T-cell (primary cell): ENCODE results near the gene REV1. TPM values are rescaled to one million over a fixed set of nuclear protein-coding genes. Genes with fewer than 3 reads are reported as not detected.
A peak's percentile ranks its signal among the peaks of the same experiment; 100 is the strongest.
"Not testable (repeated sequence)": the region's sequence is repeated elsewhere in the genome, so short reads cannot be mapped to it uniquely, and the experiment has no call there.

Experiments
- ATAC-seq, 4 experiments: fragments of 200-7000 bp in 3 of 4; fragments of 150-1000 bp in 1 of 4; cut with Tn5 transposase; replicated peaks in 1 of 4; 1 replicate in 3 of 4; 2 replicates in 1 of 4; pipeline ENCODE4 v1.10.0; 2021; ENCODE audit warnings: moderate library complexity in 3 of 4, mild to moderate bottlenecking in 2 of 4, moderate number of reproducible peaks in 1 of 4
- CTCF ChIA-PET, 2 donors: fragments of 300-600 bp; sonication (Branson Sonifier 250); formaldehyde crosslinking; loops; one replicate each; lab custom pipeline; 2022; ENCODE audit warnings: antibody characterized with exemption in 2 of 2; lab: Charles Lee
- POLR2A ChIA-PET, 2 donors: fragments of 300-600 bp; sonication (Branson Sonifier 250); formaldehyde crosslinking; loops; one replicate each; lab custom pipeline; 2022; ENCODE audit warnings: antibody characterized with exemption in 2 of 2; lab: Charles Lee
- DNase-seq, 35 experiments: peaks; one replicate each; pipeline versions ENCODE4 v3.0.0 to v3.0.0-alpha.2; 2013 to 2023
- H3K27ac ChIP-seq: one replicate; pipeline ENCODE4 v1.5.1; 2013; ENCODE audit warnings: low read length
- H3K27me3 ChIP-seq, 2 experiments: replicated peaks in 1 of 2; 1 replicate in 1 of 2; 2 replicates in 1 of 2; pipeline versions ENCODE4 v1.6.1 to v1.7.0; 2013; ENCODE audit warnings: low read length in 1 of 2, mixed read lengths in 1 of 2; ENCODE audit not compliant: control insufficient read depth in 2 of 2, insufficient read depth in 2 of 2; ENCODE audit errors: extremely low read depth in 1 of 2
- H3K36me3 ChIP-seq, 2 donors: 1 replicate in 1 of 2; 2 replicates in 1 of 2; pipeline versions ENCODE4 v1.6.1 to v1.7.0; 2013; ENCODE audit warnings: low read length in 1 of 2; ENCODE audit not compliant: control insufficient read depth in 2 of 2, insufficient read depth in 1 of 2; ENCODE audit errors: extremely low read depth in 1 of 2
- H3K4me1 ChIP-seq, 2 experiments: 1 replicate in 1 of 2; 2 replicates in 1 of 2; pipeline versions ENCODE4 v1.6.1 to v1.7.0; 2013; ENCODE audit warnings: low read length in 2 of 2, mixed read lengths in 1 of 2; ENCODE audit not compliant: insufficient read depth in 2 of 2, control insufficient read depth in 1 of 2; ENCODE audit errors: extremely low read depth in 1 of 2
- H3K4me3 ChIP-seq, 2 donors: 1 replicate in 1 of 2; 2 replicates in 1 of 2; pipeline versions ENCODE4 v1.5.1 to v1.7.0; 2013; ENCODE audit warnings: mild to moderate bottlenecking in 2 of 2, low read length in 1 of 2, moderate library complexity in 1 of 2; ENCODE audit not compliant: control insufficient read depth in 1 of 2; ENCODE audit errors: extremely low read depth in 1 of 2
- H3K9me3 ChIP-seq: 2 replicates; pipeline ENCODE4 v1.7.0; 2013
- H3K27ac Mint-ChIP-seq, 2 donors: one replicate each; pipeline ENCODE4 v1.8.0; 2020 to 2021; ENCODE audit warnings: mild to moderate bottlenecking in 2 of 2, mixed read lengths in 2 of 2
- H3K27me3 Mint-ChIP-seq, 2 donors: one replicate each; pipeline ENCODE4 v1.8.0; 2021 to 2022; ENCODE audit warnings: mixed read lengths in 2 of 2
- H3K36me3 Mint-ChIP-seq: one replicate; pipeline ENCODE4 v1.8.0; 2021; ENCODE audit warnings: mixed read lengths
- H3K4me1 Mint-ChIP-seq, 3 donors: one replicate each; pipeline ENCODE4 v1.8.0; 2020 to 2022; ENCODE audit warnings: mixed read lengths in 3 of 3, mild to moderate bottlenecking in 1 of 3
- H3K4me3 Mint-ChIP-seq, 3 donors: one replicate each; pipeline ENCODE4 v1.8.0; 2020 to 2022; ENCODE audit warnings: mild to moderate bottlenecking in 3 of 3, mixed read lengths in 3 of 3, moderate library complexity in 3 of 3
- H3K9me3 Mint-ChIP-seq, 3 donors: one replicate each; pipeline ENCODE4 v1.8.0; 2020 to 2022; ENCODE audit warnings: mixed read lengths in 3 of 3
- WGBS: methylation state at CpG from one replicate; pipeline ENCODE4 v1.1.5; 2013; ENCODE audit warnings: missing lambda C conversion rate; ENCODE audit not compliant: insufficient coverage; 5-methylcytosine and 5-hydroxymethylcytosine counted together
- total RNA-seq, 35 experiments: library from RNA in 6 of 35; stranded (reverse) in 6 of 35; fragments of 120-200 nt in 1 of 35; gene quantifications; one replicate each; pipeline versions ENCODE4 v1.2.1 to v1.2.4 and lab custom pipeline; 2013 to 2026

Gene REV1
- total RNA-seq, 5 donors from 2014 or later (not counting 1 experiment from before 2014, with no cell fraction given) = 48.0 to 59.9 (median 50.3) TPM

DNA sequence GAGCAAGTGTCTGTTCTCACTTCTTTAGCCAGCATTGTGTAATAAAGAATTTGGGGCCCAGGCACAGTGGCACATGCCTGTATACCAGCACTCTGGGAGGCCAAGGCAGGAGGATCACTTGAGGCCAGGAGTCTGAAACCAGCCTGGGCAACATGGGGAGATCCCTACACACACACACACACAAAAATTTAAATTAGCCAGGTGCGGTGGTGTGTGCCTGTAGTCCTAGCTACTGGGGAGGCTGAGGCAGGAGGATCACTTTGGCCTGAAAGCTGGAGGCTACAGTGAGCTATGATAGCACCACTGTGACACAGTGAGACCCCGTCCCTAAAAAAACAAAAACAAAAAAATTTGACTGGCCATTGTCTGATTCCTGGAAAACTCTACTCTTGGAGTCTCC, 8.3 kb downstream of the REV1 start:
- CTCF ChIA-PET = no interaction called here
- no peaks in the 10 kb centered on the region for H3K9me3 Mint-ChIP-seq
- DNase-seq (no peak), ATAC-seq (no peak)
- H3K4me1 Mint-ChIP-seq = peaks cover 78 to 86% (median 80%) of the 10 kb centered on the region in 3 donors
- H3K27me3 Mint-ChIP-seq = no peaks in the 10 kb centered on the region
- no peak overlapping the region for H3K27ac ChIP-seq
- H3K4me1 ChIP-seq = peaks cover 0 to 12% of the 10 kb centered on the region in 2 experiments
- no peaks in the 10 kb centered on the region for H3K9me3 ChIP-seq
- WGBS = 80% methylated on average over 1 of the region's 2 CpGs
- no peak overlapping the region for H3K4me3 ChIP-seq
- peak overlapping the region in 1 of 2 donors; percentile 11 for H3K27ac Mint-ChIP-seq
- peaks cover 16% of the 10 kb centered on the region for H3K36me3 Mint-ChIP-seq
- POLR2A ChIA-PET = no interaction called here
- no peaks in the 10 kb centered on the region for H3K27me3 ChIP-seq
- H3K36me3 ChIP-seq = peaks cover 0 to 2% of the 10 kb centered on the region in 2 donors
- H3K4me3 Mint-ChIP-seq = no peak overlapping the region

DNA sequence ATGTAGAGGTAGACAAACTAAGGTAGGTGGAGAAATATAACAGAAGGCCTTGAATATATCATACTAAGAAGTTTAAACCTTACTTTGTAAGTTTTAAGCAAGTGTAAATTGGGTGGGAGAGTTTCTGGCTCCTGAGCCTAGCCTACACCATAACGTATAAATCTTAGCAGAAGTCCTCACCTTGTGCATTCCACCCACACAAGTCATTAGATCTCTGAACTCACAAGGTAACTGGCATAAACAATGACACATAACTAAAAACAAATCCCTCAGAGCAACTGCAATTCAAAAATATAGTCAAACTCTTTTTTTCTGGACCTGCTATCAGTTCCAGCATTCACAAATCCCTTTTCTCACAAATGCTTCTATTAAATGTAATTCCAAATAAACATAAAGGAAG, 9.4 kb downstream of the REV1 start:
- H3K4me1 Mint-ChIP-seq = peaks cover 70 to 77% (median 74%) of the 10 kb centered on the region in 3 donors
- H3K4me3 Mint-ChIP-seq = no peak overlapping the region
- no CpG with 5 or more reads among the region's 1 CpG for WGBS
- H3K9me3 ChIP-seq = no peaks in the 10 kb centered on the region
- H3K9me3 Mint-ChIP-seq = no peaks in the 10 kb centered on the region
- ChIA-PET CTCF (no interaction called here), POLR2A (no interaction called here)
- peaks cover 17% of the 10 kb centered on the region for H3K36me3 Mint-ChIP-seq
- peaks cover 0 to 2% of the 10 kb centered on the region in 2 donors for H3K36me3 ChIP-seq
- no peak for ATAC-seq
- no peak for DNase-seq
- peaks cover 0 to 12% of the 10 kb centered on the region in 2 experiments for H3K4me1 ChIP-seq
- H3K27me3 Mint-ChIP-seq = no peaks in the 10 kb centered on the region
- no peaks in the 10 kb centered on the region for H3K27me3 ChIP-seq
- no peak overlapping the region for H3K27ac ChIP-seq
- H3K27ac Mint-ChIP-seq = peak overlapping the region in 1 of 2 donors; percentile 13
- no peak overlapping the region for H3K4me3 ChIP-seq

DNA sequence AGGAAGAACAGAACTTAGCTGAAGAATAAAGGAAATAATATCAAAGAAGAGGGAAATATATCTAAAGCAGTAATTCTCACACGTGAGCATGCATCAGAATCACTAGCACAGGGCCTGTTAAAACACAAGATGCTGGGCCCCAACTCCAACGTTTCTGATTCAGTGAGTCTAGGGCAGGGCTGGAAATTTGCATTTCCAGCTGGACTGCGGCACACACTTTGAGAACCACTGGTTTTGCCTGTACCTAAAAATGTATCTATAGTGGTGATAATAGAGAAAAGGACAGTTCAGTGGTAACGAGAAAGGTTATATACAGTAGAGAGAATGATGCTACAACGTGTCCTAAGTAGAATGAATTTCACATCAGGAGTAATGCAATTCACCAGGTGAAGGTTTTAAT, 11.2 kb downstream of the REV1 start:
- POLR2A ChIA-PET = no interaction called here
- H3K9me3 Mint-ChIP-seq = no peaks in the 10 kb centered on the region
- DNase-seq (no peak), ATAC-seq (no peak)
- Histone ChIP-seq H3K4me1 (peaks cover 0 to 15% of the 10 kb centered on the region in 2 experiments), H3K9me3 (no peaks in the 10 kb centered on the region), H3K27me3 (no peaks in the 10 kb centered on the region), H3K4me3 (no peak overlapping the region), H3K36me3 (peaks cover 0 to 2% of the 10 kb centered on the region in 2 donors), H3K27ac (no peak overlapping the region)
- no peaks in the 10 kb centered on the region for H3K27me3 Mint-ChIP-seq
- H3K27ac Mint-ChIP-seq = peak overlapping the region in 1 of 2 donors; percentile 50
- H3K4me3 Mint-ChIP-seq = no peak overlapping the region
- peaks cover 17% of the 10 kb centered on the region for H3K36me3 Mint-ChIP-seq
- CTCF ChIA-PET = no interaction called here
- 79% methylated on average over 3 of the region's 5 CpGs for WGBS
- H3K4me1 Mint-ChIP-seq = peaks cover 72 to 77% (median 74%) of the 10 kb centered on the region in 3 donors

DNA sequence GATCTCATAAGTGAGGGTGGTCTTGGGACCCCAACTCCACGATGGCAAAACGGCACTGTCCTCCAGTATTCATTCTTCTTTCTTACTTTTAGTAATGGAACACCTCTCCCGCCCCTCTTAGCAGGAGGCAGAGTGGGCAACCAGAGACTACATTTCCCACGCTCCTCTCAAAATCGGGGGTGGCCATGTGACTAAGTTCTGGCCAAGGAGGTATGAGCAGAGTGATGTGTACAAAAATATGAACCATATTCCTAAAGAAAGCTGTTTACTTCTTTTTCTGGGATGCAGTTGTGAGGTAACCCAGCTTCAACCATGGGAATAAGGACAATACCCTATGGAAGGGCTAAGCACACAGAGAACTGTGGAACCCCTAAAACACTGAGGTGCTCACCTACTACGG, 12.8 kb downstream of the REV1 start:
- no CpG with 5 or more reads among the region's 6 CpGs for WGBS
- no peak for ATAC-seq

DNA sequence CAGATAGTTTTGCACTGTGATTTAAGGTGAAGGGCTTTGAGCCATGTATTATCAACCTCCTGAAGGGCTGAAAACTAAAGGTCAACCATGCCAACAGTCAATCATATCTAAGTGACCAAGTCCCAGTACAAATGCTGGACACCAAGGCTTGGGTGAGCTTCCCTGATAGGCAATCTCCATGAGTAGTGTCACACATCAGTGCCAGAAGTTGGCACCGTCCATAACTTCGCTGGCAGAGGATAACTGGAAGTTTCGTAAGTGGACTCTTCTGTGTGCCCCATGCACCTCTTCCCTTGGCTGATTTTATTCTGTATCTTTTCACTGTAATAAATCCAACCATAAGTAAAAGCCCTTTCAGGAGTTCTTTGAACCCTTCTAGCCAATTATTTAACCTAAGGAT, 13.2 kb downstream of the REV1 start:
- Mint-ChIP-seq H3K9me3 (peaks cover 0 to 1% (median 0%) of the 10 kb centered on the region in 3 donors), H3K4me3 (no peak overlapping the region), H3K4me1 (peaks cover 68 to 76% (median 72%) of the 10 kb centered on the region in 3 donors), H3K27me3 (no peaks in the 10 kb centered on the region), H3K27ac (no peak overlapping the region), H3K36me3 (peaks cover 11% of the 10 kb centered on the region)
- Histone ChIP-seq H3K27me3 (no peaks in the 10 kb centered on the region), H3K4me3 (no peak overlapping the region), H3K36me3 (peaks cover 0 to 2% of the 10 kb centered on the region in 2 donors), H3K9me3 (no peaks in the 10 kb centered on the region), H3K27ac (no peak overlapping the region), H3K4me1 (peaks cover 2 to 12% of the 10 kb centered on the region in 2 experiments)
- DNase-seq (no peak), ATAC-seq (no peak)
- CTCF ChIA-PET = no interaction called here
- WGBS = 100% methylated on average over 1 of the region's 3 CpGs
- POLR2A ChIA-PET = no interaction called here

More for the DNA sequence above, 12.8 kb downstream of the REV1 start:
- Histone ChIP-seq H3K4me3 (no peak overlapping the region), H3K27ac (no peak overlapping the region), H3K36me3 (peaks cover 0 to 2% of the 10 kb centered on the region in 2 donors), H3K4me1 (peaks cover 2 to 15% of the 10 kb centered on the region in 2 experiments), H3K27me3 (no peaks in the 10 kb centered on the region), H3K9me3 (no peaks in the 10 kb centered on the region)
- H3K4me1 Mint-ChIP-seq = peaks cover 69 to 76% (median 75%) of the 10 kb centered on the region in 3 donors
- H3K27me3 Mint-ChIP-seq = no peaks in the 10 kb centered on the region
- POLR2A ChIA-PET = no interaction called here
- H3K4me3 Mint-ChIP-seq = no peak overlapping the region
- CTCF ChIA-PET = no interaction called here
- H3K27ac Mint-ChIP-seq = peak overlapping the region in 1 of 2 donors; percentile 28
- no peak for DNase-seq
- H3K9me3 Mint-ChIP-seq = no peaks in the 10 kb centered on the region
- peaks cover 13% of the 10 kb centered on the region for H3K36me3 Mint-ChIP-seq

DNA sequence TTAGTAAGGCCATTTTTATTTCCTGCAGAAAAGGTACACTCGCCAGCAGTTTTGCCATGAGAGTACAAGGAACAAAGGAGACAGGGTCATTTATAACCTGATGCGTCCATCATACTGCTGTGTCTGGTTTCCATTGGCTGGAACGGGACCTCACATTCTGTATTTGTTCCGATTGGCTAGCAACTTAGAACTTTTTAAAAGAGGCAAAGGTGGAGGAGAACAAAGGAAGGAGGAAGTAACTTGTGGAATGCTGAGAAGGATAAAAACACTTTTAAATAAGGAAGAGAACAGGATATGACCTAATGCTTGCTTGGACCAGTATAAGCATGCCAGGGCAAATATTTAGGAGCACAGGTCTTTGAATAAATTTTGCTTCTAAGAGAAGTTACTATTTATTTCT, 14.7 kb downstream of the REV1 start:
- H3K27ac ChIP-seq, DNase-seq, H3K9me3 Mint-ChIP-seq, H3K4me1 ChIP-seq, H3K4me3 ChIP-seq, POLR2A ChIA-PET, H3K9me3 ChIP-seq, CTCF ChIA-PET, H3K36me3 ChIP-seq, H3K27me3 Mint-ChIP-seq, ATAC-seq, H3K27me3 ChIP-seq, H3K4me3 Mint-ChIP-seq: not testable (repeated sequence)
- 100% methylated on average over 4 of the region's 4 CpGs for WGBS
- Mint-ChIP-seq H3K36me3 (peaks cover 19% of the 10 kb centered on the region), H3K27ac (peak overlapping the region in 1 of 2 donors; percentile 41), H3K4me1 (peaks cover 67 to 76% (median 73%) of the 10 kb centered on the region in 3 donors)
